Measurements from ENCODE around the gene ITM2B.

The ITM2B gene

GRCh38 chr13:48255090-48255489 is 22.1 kb downstream of the ITM2B start:
- Histone ChIP-seq H3K9me3 (ENCODE audit: control insufficient read depth in 1 of 2, low read length in 2 of 2) (no peaks in the 10 kb centered on the region), H3K4me1 (ENCODE audit: control insufficient read depth in 1 of 2, insufficient read depth in 2 of 2, low read length in 2 of 2) (peaks cover 0 to 9% of the 10 kb centered on the region in 2 donors), H3K27me3 (ENCODE audit: control insufficient read depth in 1 of 2, insufficient read depth in 2 of 2, low read length in 2 of 2) (no peaks in the 10 kb centered on the region), H3K36me3 (ENCODE audit: control insufficient read depth in 1 of 2, insufficient read depth in 2 of 2, low read length in 2 of 2) (peaks cover 30 to 50% of the 10 kb centered on the region in 2 donors), H3K27ac (ENCODE audit: low read depth, low read length) (no peak overlapping the region), H3K9ac (ENCODE audit: low read depth in 1 of 2, low read length in 2 of 2) (no peak overlapping the region), H3K4me3 (ENCODE audit: low read depth in 1 of 2, low read length in 2 of 2) (no peak overlapping the region)

- peaks cover 0 to 9% of the 10 kb centered on the region in 2 donors for H3K4me1 ChIP-seq (ENCODE audit: control insufficient read depth in 1 of 2, insufficient read depth in 2 of 2, low read length in 2 of 2)
- H3K4me3 ChIP-seq (ENCODE audit: low read depth in 1 of 2, low read length in 2 of 2) = no peak overlapping the region
- no peaks in the 10 kb centered on the region for H3K9me3 ChIP-seq (ENCODE audit: control insufficient read depth in 1 of 2, low read length in 2 of 2)
- no peak overlapping the region for H3K9ac ChIP-seq (ENCODE audit: low read depth in 1 of 2, low read length in 2 of 2)
- H3K36me3 ChIP-seq (ENCODE audit: control insufficient read depth in 1 of 2, insufficient read depth in 2 of 2, low read length in 2 of 2) = peaks cover 30 to 55% of the 10 kb centered on the region in 2 donors
- no peaks in the 10 kb centered on the region for H3K27me3 ChIP-seq (ENCODE audit: control insufficient read depth in 1 of 2, insufficient read depth in 2 of 2, low read length in 2 of 2)
- H3K27ac ChIP-seq (ENCODE audit: low read depth, low read length) = no peak overlapping the region
Observed at GRCh38 chr13:48255954-48256353, 22.9 kb downstream of the ITM2B start.

GRCh38 chr13:48258002-48258401 is 25.0 kb downstream of the ITM2B start:
- H3K27ac ChIP-seq (ENCODE audit: low read depth, low read length) = no peak overlapping the region
- no peaks in the 10 kb centered on the region for H3K27me3 ChIP-seq (ENCODE audit: control insufficient read depth in 1 of 2, insufficient read depth in 2 of 2, low read length in 2 of 2)
- H3K9me3 ChIP-seq (ENCODE audit: control insufficient read depth in 1 of 2, low read length in 2 of 2) = no peaks in the 10 kb centered on the region
- H3K4me3 ChIP-seq (ENCODE audit: low read depth in 1 of 2, low read length in 2 of 2) = no peak overlapping the region
- peaks cover 40 to 62% of the 10 kb centered on the region in 2 donors for H3K36me3 ChIP-seq (ENCODE audit: control insufficient read depth in 1 of 2, insufficient read depth in 2 of 2, low read length in 2 of 2)
- H3K4me1 ChIP-seq (ENCODE audit: control insufficient read depth in 1 of 2, insufficient read depth in 2 of 2, low read length in 2 of 2) = peaks cover 0 to 5% of the 10 kb centered on the region in 2 donors
- H3K9ac ChIP-seq (ENCODE audit: low read depth in 1 of 2, low read length in 2 of 2) = no peak overlapping the region

GRCh38 chr13:48258430-48258829 is 25.4 kb downstream of the ITM2B start:
- Histone ChIP-seq H3K4me3 (ENCODE audit: low read depth in 1 of 2, low read length in 2 of 2) (no peak overlapping the region), H3K36me3 (ENCODE audit: control insufficient read depth in 1 of 2, insufficient read depth in 2 of 2, low read length in 2 of 2) (peaks cover 43 to 66% of the 10 kb centered on the region in 2 donors), H3K4me1 (ENCODE audit: control insufficient read depth in 1 of 2, insufficient read depth in 2 of 2, low read length in 2 of 2) (peaks cover 0 to 5% of the 10 kb centered on the region in 2 donors), H3K27me3 (ENCODE audit: control insufficient read depth in 1 of 2, insufficient read depth in 2 of 2, low read length in 2 of 2) (no peaks in the 10 kb centered on the region), H3K27ac (ENCODE audit: low read depth, low read length) (no peak overlapping the region), H3K9me3 (ENCODE audit: control insufficient read depth in 1 of 2, low read length in 2 of 2) (no peaks in the 10 kb centered on the region), H3K9ac (ENCODE audit: low read depth in 1 of 2, low read length in 2 of 2) (no peak overlapping the region)

- no peak overlapping the region for H3K27ac ChIP-seq (ENCODE audit: low read depth, low read length)
- H3K27me3 ChIP-seq (ENCODE audit: control insufficient read depth in 1 of 2, insufficient read depth in 2 of 2, low read length in 2 of 2) = no peaks in the 10 kb centered on the region
- no peaks in the 10 kb centered on the region for H3K9me3 ChIP-seq (ENCODE audit: control insufficient read depth in 1 of 2, low read length in 2 of 2)
- no peak overlapping the region for H3K9ac ChIP-seq (ENCODE audit: low read depth in 1 of 2, low read length in 2 of 2)
- no peaks in the 10 kb centered on the region for H3K4me1 ChIP-seq (ENCODE audit: control insufficient read depth in 1 of 2, insufficient read depth in 2 of 2, low read length in 2 of 2)
- no peak overlapping the region for H3K4me3 ChIP-seq (ENCODE audit: low read depth in 1 of 2, low read length in 2 of 2)
- peaks cover 42 to 67% of the 10 kb centered on the region in 2 donors for H3K36me3 ChIP-seq (ENCODE audit: control insufficient read depth in 1 of 2, insufficient read depth in 2 of 2, low read length in 2 of 2)
Observed at GRCh38 chr13:48260970-48261369, 28.0 kb downstream of the ITM2B start.

GRCh38 chr13:48263196-48263595 is 30.2 kb downstream of the ITM2B start:
- no peaks in the 10 kb centered on the region for H3K9me3 ChIP-seq (ENCODE audit: control insufficient read depth in 1 of 2, low read length in 2 of 2)

GRCh38 chr13:48264058-48264457 is 31.1 kb downstream of the ITM2B start:
- Histone ChIP-seq H3K9me3 (ENCODE audit: control insufficient read depth in 1 of 2, low read length in 2 of 2) (no peaks in the 10 kb centered on the region), H3K4me3 (ENCODE audit: low read depth in 1 of 2, low read length in 2 of 2) (no peak overlapping the region), H3K9ac (ENCODE audit: low read depth in 1 of 2, low read length in 2 of 2) (no peak overlapping the region), H3K27ac (ENCODE audit: low read depth, low read length) (no peak overlapping the region), H3K4me1 (ENCODE audit: control insufficient read depth in 1 of 2, insufficient read depth in 2 of 2, low read length in 2 of 2) (no peaks in the 10 kb centered on the region), H3K36me3 (ENCODE audit: control insufficient read depth in 1 of 2, insufficient read depth in 2 of 2, low read length in 2 of 2) (peaks cover 35 to 47% of the 10 kb centered on the region in 2 donors), H3K27me3 (ENCODE audit: control insufficient read depth in 1 of 2, insufficient read depth in 2 of 2, low read length in 2 of 2) (no peaks in the 10 kb centered on the region)

More at GRCh38 chr13:48263196-48263595, 30.2 kb downstream of the ITM2B start:
- Histone ChIP-seq H3K36me3 (ENCODE audit: control insufficient read depth in 1 of 2, insufficient read depth in 2 of 2, low read length in 2 of 2) (peaks cover 37 to 50% of the 10 kb centered on the region in 2 donors), H3K27me3 (ENCODE audit: control insufficient read depth in 1 of 2, insufficient read depth in 2 of 2, low read length in 2 of 2) (no peaks in the 10 kb centered on the region), H3K9ac (ENCODE audit: low read depth in 1 of 2, low read length in 2 of 2) (no peak overlapping the region), H3K4me1 (ENCODE audit: control insufficient read depth in 1 of 2, insufficient read depth in 2 of 2, low read length in 2 of 2) (no peaks in the 10 kb centered on the region), H3K4me3 (ENCODE audit: low read depth in 1 of 2, low read length in 2 of 2) (no peak overlapping the region), H3K27ac (ENCODE audit: low read depth, low read length) (no peak overlapping the region)

GRCh38 chr13:48265217-48265815 is 32.3 kb downstream of the ITM2B start:
- H3K9ac ChIP-seq (ENCODE audit: low read depth in 1 of 2, low read length in 2 of 2) = no peak overlapping the region
- H3K4me1 ChIP-seq (ENCODE audit: control insufficient read depth in 1 of 2, insufficient read depth in 2 of 2, low read length in 2 of 2) = no peaks in the 10 kb centered on the region
- H3K27ac ChIP-seq (ENCODE audit: low read depth, low read length) = no peak overlapping the region
- H3K27me3 ChIP-seq (ENCODE audit: control insufficient read depth in 1 of 2, insufficient read depth in 2 of 2, low read length in 2 of 2) = no peaks in the 10 kb centered on the region
- peaks cover 40 to 53% of the 10 kb centered on the region in 2 donors for H3K36me3 ChIP-seq (ENCODE audit: control insufficient read depth in 1 of 2, insufficient read depth in 2 of 2, low read length in 2 of 2)
- no peak overlapping the region for H3K4me3 ChIP-seq (ENCODE audit: low read depth in 1 of 2, low read length in 2 of 2)
- no peaks in the 10 kb centered on the region for H3K9me3 ChIP-seq (ENCODE audit: control insufficient read depth in 1 of 2, low read length in 2 of 2)

GRCh38 chr13:48266150-48266549 is 33.1 kb downstream of the ITM2B start:
- no peaks in the 10 kb centered on the region for H3K4me1 ChIP-seq (ENCODE audit: control insufficient read depth in 1 of 2, insufficient read depth in 2 of 2, low read length in 2 of 2)
- no peaks in the 10 kb centered on the region for H3K9me3 ChIP-seq (ENCODE audit: control insufficient read depth in 1 of 2, low read length in 2 of 2)
- H3K27me3 ChIP-seq (ENCODE audit: control insufficient read depth in 1 of 2, insufficient read depth in 2 of 2, low read length in 2 of 2) = no peaks in the 10 kb centered on the region
- no peak overlapping the region for H3K4me3 ChIP-seq (ENCODE audit: low read depth in 1 of 2, low read length in 2 of 2)
- no peak overlapping the region for H3K9ac ChIP-seq (ENCODE audit: low read depth in 1 of 2, low read length in 2 of 2)
- H3K36me3 ChIP-seq (ENCODE audit: control insufficient read depth in 1 of 2, insufficient read depth in 2 of 2, low read length in 2 of 2) = peaks cover 40 to 48% of the 10 kb centered on the region in 2 donors
- H3K27ac ChIP-seq (ENCODE audit: low read depth, low read length) = no peak overlapping the region

- no peak overlapping the region for H3K27ac ChIP-seq (ENCODE audit: low read depth, low read length)
- no peak overlapping the region for H3K9ac ChIP-seq (ENCODE audit: low read depth in 1 of 2, low read length in 2 of 2)
Observed at GRCh38 chr13:48266701-48267639, 34.0 kb downstream of the ITM2B start.

More at GRCh38 chr13:48266701-48267639, 34.0 kb downstream of the ITM2B start:
- Histone ChIP-seq H3K4me1 (ENCODE audit: control insufficient read depth in 1 of 2, insufficient read depth in 2 of 2, low read length in 2 of 2) (no peaks in the 10 kb centered on the region), H3K4me3 (ENCODE audit: low read depth in 1 of 2, low read length in 2 of 2) (no peak overlapping the region), H3K36me3 (ENCODE audit: control insufficient read depth in 1 of 2, insufficient read depth in 2 of 2, low read length in 2 of 2) (peaks cover 39 to 48% of the 10 kb centered on the region in 2 donors), H3K27me3 (ENCODE audit: control insufficient read depth in 1 of 2, insufficient read depth in 2 of 2, low read length in 2 of 2) (no peaks in the 10 kb centered on the region), H3K9me3 (ENCODE audit: control insufficient read depth in 1 of 2, low read length in 2 of 2) (no peaks in the 10 kb centered on the region)
